GM19372 (cell line): Measurements from ENCODE around the gene MCU.
"Not testable (repeated sequence)": the region's sequence is repeated elsewhere in the genome, so short reads cannot be mapped to it uniquely, and the experiment has no call there.

ENCODE experiments used
- ATAC-seq: cut with Tn5 transposase; IDR thresholded peaks from one replicate; pipeline ENCODE4 v1.9.1; 2021; ENCODE audit warnings: mild to moderate bottlenecking, low read depth, moderate library complexity; ENCODE audit not compliant: unreplicated experiment

Gene MCU

DNA sequence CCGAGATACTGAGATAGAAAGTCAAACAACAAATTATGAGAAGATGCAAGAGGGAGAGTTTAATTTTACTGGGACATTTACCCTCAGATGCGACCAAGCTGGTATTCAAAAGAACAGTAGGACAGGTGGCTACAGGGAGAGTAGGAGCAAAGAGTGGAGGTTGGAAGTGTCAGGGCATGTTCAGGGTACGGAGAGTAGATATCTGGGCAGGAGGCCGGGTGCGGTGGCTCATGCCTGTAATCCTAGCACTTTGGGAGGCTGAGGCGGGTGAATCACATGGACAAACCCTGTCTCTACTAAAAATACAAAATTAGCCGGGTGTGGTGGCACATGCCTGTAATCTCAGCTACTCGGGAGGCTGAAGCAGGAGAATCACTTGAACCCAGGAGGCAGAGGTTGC lies 5.5 kb upstream of the MCU start:
- ATAC-seq: not testable (repeated sequence)

DNA sequence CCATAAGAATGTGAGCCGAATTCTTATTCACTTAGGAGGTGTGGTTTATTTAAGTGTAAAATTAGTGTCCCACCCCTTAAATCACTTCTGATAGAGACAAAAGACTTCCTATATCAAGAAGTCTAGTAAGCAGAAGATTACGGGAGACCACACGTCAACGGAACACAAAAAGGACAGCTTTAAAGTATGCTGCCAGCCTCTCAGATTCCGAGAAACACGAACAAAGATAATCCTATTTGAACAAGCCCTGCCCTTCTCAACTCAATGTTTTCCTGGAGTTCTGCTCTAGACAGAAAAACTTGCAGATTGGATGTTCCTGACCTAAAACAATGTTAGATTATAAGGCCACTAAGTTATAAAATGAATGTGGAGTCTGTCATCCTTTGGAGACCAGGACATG lies 4.9 kb upstream of the MCU start:
- no peak for ATAC-seq

DNA sequence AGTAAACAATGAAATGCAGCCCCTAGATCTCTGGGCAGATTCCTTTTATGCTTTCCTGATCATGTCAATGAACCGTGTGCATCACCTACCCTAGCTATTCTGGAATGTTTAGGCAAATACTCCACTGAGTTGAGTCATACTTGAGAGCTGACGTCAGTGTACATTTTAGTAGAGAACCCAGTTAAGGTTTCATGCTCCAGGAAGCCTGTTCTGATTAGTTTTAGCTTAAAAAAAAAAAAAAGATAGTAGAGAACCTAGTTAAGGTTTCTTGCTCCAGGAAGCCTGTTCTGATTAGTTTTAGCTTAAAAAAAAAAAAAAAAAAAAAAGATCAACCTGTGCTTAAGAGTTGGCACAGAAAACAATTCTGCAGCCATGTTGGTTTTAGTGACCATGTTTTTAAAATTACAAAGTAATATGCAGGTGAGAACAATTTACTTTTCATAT lies 3.7 kb upstream of the MCU start:
- ATAC-seq: no peak

DNA sequence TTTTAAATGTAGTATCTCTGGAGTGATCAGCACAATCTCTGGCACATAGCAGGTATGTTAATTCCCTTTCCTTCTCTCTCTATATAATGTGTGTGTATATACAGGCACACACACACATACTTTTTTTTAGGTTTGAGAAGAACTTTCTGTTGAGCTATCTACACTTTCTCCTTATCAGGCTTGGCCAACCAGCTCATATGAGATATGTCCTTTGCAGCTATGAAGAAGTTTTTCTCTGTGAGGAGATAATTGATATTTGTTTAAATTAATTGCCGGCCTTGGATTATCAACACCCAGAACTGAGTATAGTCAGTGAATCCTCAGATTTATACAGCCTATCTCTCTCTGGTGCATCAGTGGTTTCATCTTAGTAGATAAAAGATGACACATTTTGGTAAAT lies 2.3 kb upstream of the MCU start:
- ATAC-seq: no peak

DNA sequence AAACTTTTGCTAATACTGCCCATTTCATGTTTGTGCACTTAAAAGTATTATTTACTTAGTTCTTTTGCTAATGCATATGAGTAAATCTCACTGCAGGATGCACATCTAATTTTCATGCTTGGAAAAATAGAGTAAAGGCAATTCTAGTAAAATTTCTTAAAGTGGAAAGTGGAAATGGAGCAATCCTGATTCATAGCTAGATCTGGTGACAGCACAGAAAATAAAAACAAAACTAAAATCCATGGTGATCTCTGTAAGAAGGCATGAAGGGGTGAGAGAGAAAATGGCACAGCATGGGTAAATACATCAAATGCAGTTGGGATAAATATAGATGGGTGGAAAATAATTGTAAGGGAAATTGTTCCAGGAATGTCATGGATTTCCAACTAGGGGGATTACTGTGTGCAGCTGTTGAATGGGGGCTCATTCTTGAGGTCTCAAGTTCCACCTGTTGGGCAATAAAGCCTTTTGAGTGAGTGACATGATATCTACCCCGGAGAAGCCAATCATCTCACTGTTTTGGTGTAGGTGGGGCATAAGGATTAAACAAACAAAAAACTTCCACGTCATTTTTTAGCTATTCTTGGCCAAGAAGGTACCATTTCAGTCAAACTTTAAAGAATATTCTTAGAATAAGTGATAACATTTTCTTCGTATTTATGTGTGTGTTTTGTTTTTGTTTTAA lies 1.7 kb upstream of the MCU start:
- no peak for ATAC-seq

DNA sequence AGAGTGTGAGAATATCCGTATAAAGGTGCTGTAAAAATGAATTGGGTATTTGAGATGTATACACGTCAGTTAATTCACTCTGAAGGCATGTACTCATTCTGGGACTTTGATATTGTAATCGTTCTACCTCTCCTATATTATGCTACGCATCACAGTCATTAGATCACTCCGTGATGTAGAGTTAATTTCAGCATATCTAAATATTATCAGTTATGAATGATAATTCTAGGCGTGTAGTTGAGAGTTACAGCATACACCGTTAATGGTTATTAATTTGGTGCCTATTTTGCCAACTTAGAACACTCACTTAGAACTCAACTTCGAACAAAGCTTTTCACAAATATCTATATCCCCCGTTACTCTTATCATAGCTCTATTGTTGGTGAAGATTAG lies 477 bp upstream of the MCU start:
- ATAC-seq: no peak

DNA sequence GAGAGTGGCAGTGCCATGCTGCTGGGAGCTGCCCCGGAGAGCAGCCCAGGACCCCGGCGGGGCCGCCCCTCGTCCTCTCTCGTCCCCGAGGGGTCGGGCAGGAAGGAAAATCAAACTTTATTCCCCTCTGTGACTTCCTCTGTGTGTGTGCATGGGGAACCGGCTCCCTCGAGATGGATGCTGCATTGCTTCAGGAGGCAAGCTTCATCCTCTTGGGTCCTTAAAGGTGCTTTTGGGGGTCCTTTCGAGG lies 726 bp downstream of the MCU start:
- no peak for ATAC-seq

DNA sequence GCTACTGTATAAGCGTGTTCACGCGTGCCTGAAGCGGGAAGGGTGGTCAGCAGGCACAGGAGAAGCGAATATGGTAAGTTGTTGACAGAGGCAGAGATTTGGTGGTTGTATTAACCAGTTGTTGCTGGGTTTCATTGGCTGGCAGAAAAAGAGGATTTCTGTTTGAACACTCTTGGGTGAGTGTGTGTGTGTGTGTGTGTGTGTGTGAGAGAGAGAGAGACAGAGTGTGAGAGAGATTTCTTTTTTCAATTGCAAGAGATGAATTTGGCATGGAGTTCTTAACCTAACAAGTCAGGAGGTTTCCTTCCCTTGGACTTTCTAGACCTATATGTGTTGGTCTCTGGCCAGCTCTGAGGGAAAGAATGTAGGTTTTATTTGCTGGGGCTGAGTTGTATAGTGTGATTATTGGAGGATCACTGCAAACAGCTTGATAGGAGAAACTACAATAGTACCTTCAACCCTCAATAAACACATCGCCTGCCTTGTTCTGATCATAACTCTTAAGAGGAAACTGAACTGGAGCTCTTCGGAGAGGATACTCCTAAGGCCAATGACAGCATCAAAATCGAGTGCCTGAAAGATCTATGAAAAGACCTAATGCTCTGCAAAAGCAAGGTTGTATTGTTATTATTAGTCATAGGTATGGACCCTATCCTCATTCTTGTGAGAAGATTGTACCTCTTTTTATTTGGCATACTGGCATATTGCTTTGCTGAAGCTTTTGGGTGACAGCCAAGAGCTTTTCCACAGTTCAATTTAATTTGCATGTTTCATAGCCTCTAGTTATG lies 1.2 kb downstream of the MCU start:
- ATAC-seq: no peak

DNA sequence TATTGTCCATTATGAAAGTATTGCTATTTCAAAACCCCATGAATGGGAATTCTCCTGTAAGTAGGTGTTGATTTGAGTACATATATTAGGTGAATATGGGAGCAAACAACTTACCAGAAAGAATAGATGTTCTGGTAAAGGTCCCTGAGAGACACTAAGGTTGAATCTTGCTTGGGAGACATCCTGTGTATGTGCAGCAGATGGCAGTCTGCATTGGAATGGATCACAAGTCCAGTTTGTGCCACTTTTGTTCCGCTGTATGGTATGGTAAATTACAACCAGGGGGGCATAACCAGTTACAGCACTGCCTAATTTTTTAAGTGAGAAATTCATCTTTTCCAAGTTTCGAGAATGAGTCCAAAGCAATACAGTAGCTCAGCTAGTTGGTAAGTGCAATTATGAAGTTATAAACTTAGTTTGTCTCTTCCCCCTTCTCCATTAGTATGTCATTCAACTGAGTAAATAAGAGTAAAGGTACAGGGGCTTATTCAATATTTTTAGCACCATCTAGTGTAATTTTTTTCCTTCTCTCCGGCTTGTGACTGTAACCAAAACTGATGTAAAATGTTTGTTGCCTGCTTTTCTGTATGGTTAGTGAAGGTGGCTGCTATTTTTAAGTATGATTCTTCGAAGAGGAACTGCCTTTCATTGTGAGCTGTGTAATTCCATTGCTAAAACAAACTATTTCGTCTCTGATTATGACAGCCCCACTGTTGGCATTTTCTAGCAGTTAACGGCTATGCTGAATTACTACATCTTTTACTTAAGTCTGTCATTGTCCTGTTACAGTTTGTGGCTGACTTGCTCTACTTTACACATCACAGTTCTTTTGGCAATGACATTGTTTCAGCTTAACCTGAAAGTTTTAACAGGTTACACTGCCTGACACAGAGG lies 2.8 kb downstream of the MCU start:
- no peak for ATAC-seq

DNA sequence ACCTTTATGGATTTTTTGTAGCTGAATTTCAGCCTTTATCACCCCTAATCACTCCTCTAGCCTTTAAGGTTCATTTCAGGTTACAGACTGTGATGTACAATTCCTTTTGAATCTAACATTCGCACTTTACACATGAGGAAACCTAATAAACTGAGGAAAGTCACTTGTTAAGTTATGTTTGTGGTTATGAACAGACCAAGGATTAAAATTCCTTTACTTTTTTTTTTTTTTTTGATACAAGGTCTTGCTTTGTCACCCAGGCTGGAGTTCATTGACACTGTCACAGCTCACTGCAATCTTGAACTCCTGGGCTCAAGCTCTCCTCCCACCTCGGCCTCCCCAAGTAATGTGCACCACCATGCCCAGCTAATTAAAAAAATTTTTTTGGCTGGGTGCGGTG lies 3.6 kb downstream of the MCU start:
- no peak for ATAC-seq

DNA sequence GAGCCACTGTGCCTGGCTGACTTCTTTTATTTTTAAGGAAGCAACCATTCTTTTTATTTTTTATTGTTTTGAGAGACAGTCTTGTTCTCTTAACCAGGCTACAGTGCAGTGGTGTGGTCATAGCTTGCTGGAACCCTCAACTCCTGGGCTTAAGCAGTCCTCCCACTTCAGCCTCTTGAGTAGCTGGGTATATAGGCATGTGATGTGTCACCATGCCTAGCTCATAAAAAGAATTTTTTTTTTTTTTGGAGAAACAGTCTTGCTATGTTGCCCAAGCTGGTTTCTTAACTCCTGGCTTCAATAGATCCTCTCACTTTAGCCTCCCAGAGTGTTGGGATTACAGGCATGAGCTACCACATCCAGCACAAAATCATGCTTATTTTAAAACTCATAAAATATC lies 5.8 kb downstream of the MCU start:
- no peak for ATAC-seq

DNA sequence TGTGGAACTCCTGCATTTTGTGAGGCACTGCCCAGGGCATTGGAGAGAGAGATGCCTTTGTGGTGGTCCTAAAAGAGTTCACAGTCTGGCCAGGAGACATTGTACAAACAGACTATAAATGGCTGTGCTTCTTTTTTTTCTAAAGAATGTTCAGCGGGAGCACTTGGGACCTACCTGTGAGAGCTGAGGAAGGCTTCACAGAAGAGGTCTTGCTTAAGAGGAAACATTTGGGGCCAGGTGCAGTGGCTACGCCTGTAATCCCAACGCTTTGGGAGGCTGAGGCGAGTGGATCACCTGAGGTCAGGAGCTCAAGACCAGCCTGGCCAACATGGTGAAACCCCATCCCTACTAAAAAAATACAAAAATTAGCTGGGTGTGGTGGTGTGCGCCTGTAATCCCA lies 10.5 kb downstream of the MCU start:
- not testable (repeated sequence) for ATAC-seq

DNA sequence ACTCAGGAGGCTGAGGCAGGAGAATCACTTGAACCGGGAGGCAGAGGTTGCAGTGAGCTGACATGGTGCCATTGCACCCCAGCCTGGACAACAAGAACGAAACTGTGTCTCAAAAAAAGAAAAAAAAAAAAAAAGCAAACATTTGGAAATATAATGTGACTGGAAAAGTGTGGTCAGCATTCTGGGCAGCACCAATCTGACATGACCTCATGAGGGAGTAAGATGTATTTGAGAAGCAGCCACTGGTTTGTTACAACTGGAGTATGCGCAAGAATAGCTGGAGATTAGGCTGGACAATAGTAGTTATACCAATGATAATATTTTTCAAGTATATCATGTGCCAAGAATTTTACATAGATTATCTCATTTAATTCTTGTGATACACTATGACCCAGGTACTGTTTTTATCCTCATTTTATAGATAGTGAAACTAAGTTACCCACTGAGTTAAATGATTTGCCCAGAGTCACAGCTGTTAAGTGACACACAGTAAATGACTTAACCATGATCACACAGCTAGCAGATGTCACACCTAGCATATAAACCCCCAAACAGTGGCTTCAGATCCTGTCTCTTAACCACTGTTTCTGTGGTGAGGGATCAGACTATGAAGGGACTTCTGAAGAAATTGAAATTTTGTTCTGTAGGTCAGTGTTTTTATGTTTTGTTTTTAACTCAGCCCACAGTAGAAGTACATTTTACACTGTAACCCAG lies 11.1 kb downstream of the MCU start:
- ATAC-seq: no peak

DNA sequence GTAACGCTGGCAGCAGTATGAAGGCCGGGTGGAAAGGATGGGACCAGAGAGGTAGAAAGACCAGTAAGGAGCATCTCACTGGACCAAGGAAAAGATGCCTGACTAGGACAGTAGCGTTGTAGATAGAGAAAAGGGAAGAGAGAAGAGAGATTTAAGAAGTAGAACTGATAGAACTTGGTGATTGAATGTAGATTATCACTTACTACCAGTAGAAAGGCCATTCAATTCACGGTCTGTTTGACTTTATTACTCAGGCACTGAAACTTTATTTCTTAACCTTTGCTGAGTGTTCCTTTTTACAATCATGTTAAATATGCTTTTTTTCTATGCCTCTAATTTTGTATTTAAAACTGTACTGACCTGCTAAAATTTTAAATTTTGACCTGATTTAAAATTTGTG lies 12.2 kb downstream of the MCU start:
- ATAC-seq: no peak

DNA sequence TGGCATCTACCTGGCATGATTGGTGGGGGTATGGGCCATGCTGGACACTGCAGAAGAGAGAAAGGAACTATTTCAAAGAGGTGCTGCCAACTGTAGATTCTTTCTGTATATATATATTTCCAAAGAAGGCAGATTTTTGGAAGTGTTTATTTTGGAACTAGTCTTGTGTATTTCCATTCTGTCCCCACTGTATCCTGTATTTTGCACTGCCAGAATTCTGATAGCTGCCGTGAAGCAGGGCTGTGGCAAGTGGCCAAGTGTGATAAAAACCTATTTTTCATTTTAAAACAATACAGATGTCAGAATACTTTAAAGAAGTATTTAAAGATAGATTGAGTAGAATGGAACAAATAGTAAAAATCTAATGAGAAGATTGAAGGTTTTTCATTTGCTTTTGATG lies 17.1 kb downstream of the MCU start:
- no peak for ATAC-seq

DNA sequence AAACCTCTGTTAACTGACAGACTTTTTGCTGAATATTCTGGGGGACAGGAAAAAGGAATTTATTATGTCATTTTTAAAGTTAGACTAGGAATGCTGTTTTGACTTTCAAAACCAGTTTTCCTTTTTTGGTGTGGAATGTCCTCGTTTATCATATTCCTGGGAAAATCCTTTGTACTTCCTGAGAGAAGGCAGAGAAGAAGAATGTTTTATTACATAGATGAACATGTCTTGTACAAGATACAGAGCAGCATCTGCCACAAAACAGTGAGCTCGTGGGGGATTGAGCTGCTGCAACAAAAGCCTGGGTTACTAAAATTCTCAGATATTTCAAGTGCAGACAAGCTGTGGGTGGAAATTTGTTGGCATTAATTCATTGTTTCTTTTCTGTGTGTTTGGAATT lies 20.2 kb downstream of the MCU start:
- no peak for ATAC-seq

DNA sequence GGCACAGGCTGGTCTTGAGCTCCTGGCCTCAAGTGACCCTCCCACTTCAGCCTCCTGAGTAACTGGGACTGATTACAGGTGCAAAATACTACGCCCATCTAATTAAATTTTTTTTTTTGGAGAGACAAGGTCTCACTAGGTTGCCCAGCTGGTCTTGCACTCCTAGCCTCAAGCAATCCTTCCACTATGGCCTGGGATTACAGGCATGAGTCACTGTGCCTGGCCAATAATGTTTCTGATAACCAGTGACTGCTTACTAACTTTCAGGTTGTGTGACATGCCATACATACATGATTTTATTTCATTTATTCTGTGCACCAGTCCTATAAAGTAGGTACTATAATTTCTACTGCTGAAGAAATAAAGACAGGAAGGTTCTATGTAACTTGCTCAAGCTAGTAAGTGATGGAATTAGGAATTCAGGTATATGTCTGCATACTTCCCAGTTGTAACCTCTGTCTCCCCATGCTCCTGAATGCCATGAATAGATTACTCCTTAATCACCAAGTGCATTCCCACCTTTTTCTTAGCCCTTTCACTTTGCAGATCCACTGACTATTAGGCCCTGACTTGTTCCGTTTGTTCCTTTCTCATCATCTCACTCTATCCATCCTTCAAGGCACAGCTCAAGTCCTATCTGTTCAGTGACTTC lies 28.1 kb downstream of the MCU start:
- no peak for ATAC-seq

DNA sequence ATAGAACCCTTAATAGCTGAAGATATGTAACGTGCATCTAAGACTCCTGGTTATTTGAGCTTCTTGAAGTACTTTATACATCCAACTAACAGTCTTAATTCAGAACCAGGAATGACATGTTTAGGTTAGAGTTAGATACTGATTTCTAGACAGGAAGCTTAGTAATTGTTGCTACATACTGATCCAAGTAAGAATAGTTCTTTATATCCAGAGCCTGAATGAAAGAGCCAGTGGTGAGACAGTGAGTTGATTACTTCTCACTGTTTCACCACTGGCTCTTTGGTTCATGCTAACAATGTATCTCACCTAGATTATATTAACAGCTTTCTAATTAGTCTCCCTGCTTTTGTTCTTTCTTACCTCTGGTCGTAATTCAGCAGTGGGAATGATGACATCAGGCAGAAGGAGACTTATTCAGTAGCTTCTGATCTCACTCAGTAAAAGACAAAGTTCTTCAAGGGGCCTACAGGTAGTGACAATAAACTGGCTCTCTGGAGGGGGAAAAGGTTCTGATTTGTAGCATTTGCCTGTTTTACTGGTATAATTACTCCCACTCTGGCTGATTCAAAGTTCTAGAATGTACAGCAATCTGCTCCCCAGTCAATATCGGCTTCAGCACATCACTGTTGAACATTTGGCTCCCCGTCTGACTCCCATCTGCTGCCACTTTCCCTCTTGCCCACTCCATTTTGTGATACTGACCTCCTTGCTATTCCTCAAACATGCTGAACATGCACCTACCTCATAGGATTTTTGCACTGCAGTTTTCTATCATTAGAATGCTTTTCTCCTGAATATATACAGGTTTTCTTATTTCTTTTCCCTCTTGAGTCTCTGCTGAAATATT lies 29.1 kb downstream of the MCU start:
- ATAC-seq: no peak

DNA sequence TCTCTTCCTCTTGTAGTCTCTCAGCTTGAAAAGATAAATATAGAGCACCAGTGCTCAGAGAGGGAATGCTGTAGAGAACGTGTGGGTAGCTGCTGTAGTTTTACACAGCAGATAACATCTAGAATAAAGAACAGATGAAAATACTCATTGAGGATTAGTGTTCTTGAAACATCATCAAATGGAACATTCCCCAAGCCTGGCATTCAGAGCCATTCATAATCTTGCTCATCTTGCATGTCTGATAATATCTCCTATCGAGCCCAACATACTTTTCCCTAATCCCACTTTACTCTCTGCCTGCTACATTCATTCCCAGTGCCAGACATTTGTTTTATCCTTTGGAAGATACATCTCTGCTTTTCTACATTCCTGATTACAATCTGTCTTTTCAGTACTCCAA lies 35.2 kb downstream of the MCU start:
- ATAC-seq: no peak

DNA sequence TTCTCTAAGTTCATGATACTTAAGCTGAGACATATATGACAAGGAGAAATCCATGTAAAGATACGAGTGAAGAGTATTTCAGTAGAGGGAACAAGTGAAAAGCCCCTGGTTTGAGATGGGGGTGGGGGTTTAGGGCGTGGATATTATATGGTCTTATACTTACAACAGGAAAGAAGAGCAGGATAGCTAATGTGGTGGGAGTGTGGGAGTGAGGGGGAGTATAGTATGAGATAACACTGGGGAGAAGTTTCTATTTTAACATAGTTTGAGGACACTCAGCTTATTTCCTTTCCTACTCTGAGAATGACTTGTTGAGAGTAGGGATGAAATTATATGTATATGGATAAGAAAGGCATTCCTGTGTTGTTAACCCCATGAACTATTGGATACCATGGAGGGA lies 36.5 kb downstream of the MCU start:
- no peak for ATAC-seq
